K562 (cell line): ENCODE results near the gene TBC1D20. TPM values are rescaled to one million over a fixed set of nuclear protein-coding genes. Genes with fewer than 3 reads are reported as not detected.

ENCODE experiments used
- ATAC-seq: fragments of 200-7000 bp; cut with Tn5 transposase; 3 replicates; pipeline ENCODE4 v1.9.1; 2020; ENCODE audit warnings: moderate library complexity
- BruUV-seq: library from RNA; stranded (reverse); fragments of 400-500 nt; replicated peaks from 2 replicates; lab custom pipeline; 2021; lab: Mats Ljungman, UMichigan
- CTCF ChIA-PET: fragments of 300-600 bp; formaldehyde crosslinking; extraction: SDS; loops from one replicate; lab custom pipeline; 2021; ENCODE audit warnings: low intra/inter-chr PET ratio; lab: Yijun Ruan, JAX
- POLR2A ChIA-PET: fragments of 300-600, 350-650 bp; sonication (Branson Sonifier 250); formaldehyde crosslinking; extraction: SDS; loops from one replicate; lab custom pipeline; 2021; ENCODE audit warnings: antibody characterized with exemption, inconsistent platforms; lab: Yijun Ruan, JAX
- DNase-seq, 4 experiments: peaks; one replicate each; pipeline versions ENCODE4 v3.0.0 to v3.0.0-alpha.2; 2011 to 2018; ENCODE audit warnings: low spot score in 3 of 4, mixed read lengths in 3 of 4; ENCODE audit errors: extremely low read depth in 1 of 4
- FAIRE-seq: peaks from 2 replicates; lab custom pipeline; 2011; peaks lifted over from hg19 to GRCh38; lab: Jason Lieb, UNC
- H2AFZ ChIP-seq: 2 replicates; pipeline ENCODE4 v1.6.0; 2011; ENCODE audit warnings: low read depth, low read length, control low read depth, inconsistent platforms
- H3K27ac ChIP-seq: fragments of 200-600 bp; 3 replicates; pipeline ENCODE4 v1.8.0; 2011; ENCODE audit warnings: low read depth, mild to moderate bottlenecking, control low read depth, inconsistent platforms, low read length, moderate library complexity, mixed read lengths; ENCODE audit errors: extremely low read depth
- H3K27me3 ChIP-seq, 2 experiments: fragments of 300-600 bp in 1 of 2; 2 replicates in 1 of 2; 3 replicates in 1 of 2; pipeline versions ENCODE4 v1.6.0 to v1.8.0; 2011; ENCODE audit warnings: inconsistent platforms in 2 of 2, low read length in 2 of 2, mild to moderate bottlenecking in 1 of 2, mixed read lengths in 1 of 2, moderate library complexity in 1 of 2; ENCODE audit not compliant: control insufficient read depth in 2 of 2, insufficient read depth in 2 of 2
- H3K36me3 ChIP-seq: fragments of 300-600 bp; 3 replicates; pipeline ENCODE4 v1.8.0; 2011; ENCODE audit warnings: mild to moderate bottlenecking, low read length, inconsistent platforms; ENCODE audit not compliant: control insufficient read depth, insufficient read depth
- H3K4me1 ChIP-seq, 2 experiments: fragments of 200-600 bp in 1 of 2; replicated peaks in 1 of 2; 2 replicates in 1 of 2; 3 replicates in 1 of 2; pipeline versions ENCODE4 v1.5.1 to v1.8.0; 2011; ENCODE audit warnings: inconsistent platforms in 2 of 2, low read length in 2 of 2, mild to moderate bottlenecking in 1 of 2, mixed read lengths in 1 of 2, moderate library complexity in 1 of 2; ENCODE audit not compliant: control insufficient read depth in 2 of 2, insufficient read depth in 2 of 2
- H3K4me2 ChIP-seq: 2 replicates; pipeline ENCODE4 v1.6.1; 2011; ENCODE audit warnings: low read length, control low read depth, inconsistent platforms, mixed read lengths; ENCODE audit not compliant: insufficient read depth
- H3K4me3 ChIP-seq: fragments of 200-600 bp; sonication (generic), shearing (Covaris generic); 2 replicates; pipeline ENCODE4 v1.5.1; 2016; ENCODE audit warnings: control low read depth, inconsistent platforms
- H3K79me2 ChIP-seq: fragments of 200-600 bp; 3 replicates; pipeline ENCODE4 v1.8.0; 2011; ENCODE audit warnings: low read length, inconsistent platforms; ENCODE audit not compliant: control insufficient read depth, insufficient read depth
- H3K9ac ChIP-seq, 2 experiments: 2 replicates each; pipeline versions ENCODE4 v1.6.0 to v1.6.1; 2011; ENCODE audit warnings: low read depth in 2 of 2, low read length in 2 of 2, control low read depth in 1 of 2, inconsistent platforms in 1 of 2, mild to moderate bottlenecking in 1 of 2, mixed read lengths in 1 of 2; ENCODE audit not compliant: insufficient read depth in 1 of 2
- H3K9me1 ChIP-seq: one replicate; pipeline ENCODE4 v1.6.0; 2011; ENCODE audit warnings: inconsistent platforms, mild to moderate bottlenecking, low read length, moderate library complexity; ENCODE audit not compliant: control insufficient read depth, insufficient read depth
- H3K9me3 ChIP-seq: replicated peaks from 2 replicates; pipeline ENCODE4 v1.5.1; 2011; ENCODE audit warnings: low read depth, low read length, inconsistent platforms; ENCODE audit not compliant: control insufficient read depth, insufficient read depth
- H4K20me1 ChIP-seq: replicated peaks from 2 replicates; pipeline ENCODE4 v1.6.1; 2011; ENCODE audit warnings: low read length, inconsistent platforms, mixed read lengths; ENCODE audit not compliant: control insufficient read depth, insufficient read depth
- ID3 ChIP-seq, 2 experiments: fragments of 250-450 bp in 1 of 2; fragments of 450-650 bp in 1 of 2; sonication (Bioruptor Pico) in 1 of 2; IDR thresholded peaks; 2 replicates each; pipeline versions ENCODE4 v1.6.1 to v1.8.0; 2016 to 2021; ENCODE audit warnings: mild to moderate bottlenecking in 2 of 2, moderate library complexity in 2 of 2, missing compliant biosample characterization in 1 of 2, missing genetic modification characterization in 1 of 2
- NFIC ChIP-seq: fragments of 450-650 bp; IDR thresholded peaks from 2 replicates; pipeline ENCODE4 v1.6.1; 2017; ENCODE audit warnings: mild to moderate bottlenecking, inconsistent platforms
- SRSF3 ChIP-seq: fragments of 200-400 bp; formaldehyde crosslinking; IDR thresholded peaks from 2 replicates; pipeline ENCODE4 v1.6.1; 2016; ENCODE audit warnings: mild to moderate bottlenecking, low read length, moderate library complexity; ENCODE audit not compliant: insufficient read depth
- WGBS: fragments of 100-300 bp; shearing (Covaris generic); methylation state at CpG from one replicate; pipeline ENCODE4 v1.1.6; 2016; ENCODE audit warnings: low coverage, mixed read lengths; ENCODE audit not compliant: insufficient coverage; ENCODE audit errors: missing lambda C conversion rate; 5-methylcytosine and 5-hydroxymethylcytosine counted together
- in situ Hi-C: fragments of 300-500 bp; cut with MboI; formaldehyde crosslinking; loops from 4 replicates; pipeline ENCODE4 v1.15.0; 2018; ENCODE audit warnings: inconsistent platforms, mixed read lengths
- intact Hi-C: fragments of 100-400 bp; cut with micrococcal nuclease; formaldehyde crosslinking; loops from 2 replicates; pipeline ENCODE4 v1.14.2; 2022
- polyA plus RNA-seq, 8 experiments: library from polyadenylated mRNA; depleted of rRNA in 4 of 8; stranded (reverse) in 5 of 8; unstranded in 3 of 8; fragments of >200 nt; fragmentation: Nextera tagmentation in 2 of 8; fragmentation: Illumina TruSeq in 1 of 8; extraction: Ambion mirVana in 2 of 8; extraction: Trizol in 1 of 8; gene quantifications; 2 replicates each; pipeline versions ENCODE4 v1.2.1 to v1.2.3, GENCODE V29; 2011 to 2014; ENCODE audit warnings: inconsistent platforms in 1 of 8, missing spikeins in 1 of 8
- total RNA-seq, 7 experiments: library from RNA; depleted of rRNA in 6 of 7; stranded (reverse); fragments of >200 nt in 6 of 7; fragmentation: Illumina TruSeq in 2 of 7; extraction: Trizol in 2 of 7; gene quantifications; 2 replicates each; pipeline versions ENCODE4 v1.2.1 to v1.2.3, GENCODE V29; 2011 to 2021; ENCODE audit warnings: low replicate concordance in 1 of 7

Gene TBC1D20
- total and polyA plus RNA-seq, 9 of the 15 experiments (the other 6 are each of a cell fraction or from before 2014, with no cell fraction given), result 7.0 to 25.3 (median 15.1) TPM

- peaks cover 6% of the 10 kb centered on the region for H3K9me1 ChIP-seq
- H4K20me1 ChIP-seq, result peaks cover 4% of the 10 kb centered on the region
- H3K9ac ChIP-seq, result no peak overlapping the region
- ATAC-seq (peak; percentile 51), FAIRE-seq (peak; percentile 57), DNase-seq (no peak)
- ChIA-PET POLR2A (interaction anchor here (0.6 to 4.5 kb wide), 9 partner anchors 8 to 48 kb away, joined by 3 to 21 read pairs (median 4); no protein-coding TSS in a partner anchor), CTCF (no interaction called here)
- TF ChIP-seq SRSF3 (no peak), ID3 (CRISPR knock-in tag; IDR thresholded peaks at IDR 0.05) (no peak), ID3 (tag; IDR thresholded peaks at IDR 0.05) (no peak), NFIC (peak; percentile 87)
- H3K79me2 ChIP-seq, result peaks cover 44% of the 10 kb centered on the region
- H3K4me1 ChIP-seq, result peaks cover 0 to 12% of the 10 kb centered on the region in 2 experiments; a peak in 3 of 5 replicates
- H3K27me3 ChIP-seq, result no peaks in the 10 kb centered on the region
- intact Hi-C loops (no loop called here), in situ Hi-C loops (no loop called here)
- H2AFZ ChIP-seq, result no peak overlapping the region
- H3K27ac ChIP-seq, result peak overlapping the region; percentile 62; the same call in 2 of the 3 replicates
- H3K36me3 ChIP-seq, result peaks cover 60% of the 10 kb centered on the region
- 84% methylated on average over 5 of the region's 5 CpGs for WGBS
- no TSS peak for BruUV-seq
- H3K9me3 ChIP-seq, result no peaks in the 10 kb centered on the region
- no peak overlapping the region for H3K4me3 ChIP-seq
- 0 out of 2 replicates have a peak overlapping the region, but pooled peaks have one; percentile 40 for H3K4me2 ChIP-seq
Measured at GRCh38 chr20:445514-446336, 16.6 kb downstream of the TBC1D20 start.
